ENCODE results near the gene FHL2. TPM values are rescaled to one million over a fixed set of nuclear protein-coding genes. Genes with fewer than 3 reads are reported as not detected.

FHL2 gene
- total RNA-seq, 1 donor from 2014 or later: 120 TPM

GRCh38 chr2:105317937-105318336 lies 80.9 kb downstream of the FHL2 start:
- DNase-seq (ENCODE audit: low spot score): no peak

DNA sequence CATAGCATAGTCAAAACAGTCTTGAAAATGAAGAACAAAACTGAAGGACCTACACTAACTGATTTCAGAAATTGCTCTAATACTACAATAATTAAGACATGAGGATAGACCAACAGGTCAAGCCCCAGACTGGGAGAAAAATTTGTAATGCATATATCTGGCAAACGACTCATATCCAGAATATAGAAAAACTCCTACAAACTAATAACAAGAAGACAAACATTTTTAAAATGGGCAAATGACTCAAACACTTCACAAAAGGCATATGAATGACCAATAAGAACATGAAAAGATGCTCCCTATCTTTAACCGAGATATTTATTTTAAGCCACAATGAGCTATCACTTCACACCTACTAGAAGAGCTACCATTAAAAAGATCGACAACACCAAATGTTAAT lies 83.5 kb downstream of the FHL2 start:
- no peak for DNase-seq (ENCODE audit: low spot score)

GRCh38 chr2:105313877-105314276 lies 85.0 kb downstream of the FHL2 start:
- no peak for DNase-seq (ENCODE audit: low spot score)

Other genes starting within 250 kb of the FHL2 start
- not detected for gene GPR45, start 157.3 kb downstream of the FHL2 start, total RNA-seq
- 22.9 TPM for gene TGFBRAP1, start 69.3 kb downstream of the FHL2 start, total RNA-seq
- gene C2orf49, start 61.5 kb downstream of the FHL2 start, total RNA-seq: 17.1 TPM